Hair follicular keratinocyte (primary cell): ENCODE data around the gene SMPD1. TPM values are rescaled to one million over a fixed set of nuclear protein-coding genes. Genes with fewer than 3 reads are reported as not detected.

ENCODE experiments used
- total RNA-seq: library from RNA; depleted of rRNA; stranded (reverse); fragments of >200 nt; gene quantifications from 2 replicates; pipeline ENCODE4 v1.2.3, GENCODE V29; 2015

The SMPD1 gene
- total RNA-seq, result 11.2 and 13.5 TPM in 2 replicates

DNA sequence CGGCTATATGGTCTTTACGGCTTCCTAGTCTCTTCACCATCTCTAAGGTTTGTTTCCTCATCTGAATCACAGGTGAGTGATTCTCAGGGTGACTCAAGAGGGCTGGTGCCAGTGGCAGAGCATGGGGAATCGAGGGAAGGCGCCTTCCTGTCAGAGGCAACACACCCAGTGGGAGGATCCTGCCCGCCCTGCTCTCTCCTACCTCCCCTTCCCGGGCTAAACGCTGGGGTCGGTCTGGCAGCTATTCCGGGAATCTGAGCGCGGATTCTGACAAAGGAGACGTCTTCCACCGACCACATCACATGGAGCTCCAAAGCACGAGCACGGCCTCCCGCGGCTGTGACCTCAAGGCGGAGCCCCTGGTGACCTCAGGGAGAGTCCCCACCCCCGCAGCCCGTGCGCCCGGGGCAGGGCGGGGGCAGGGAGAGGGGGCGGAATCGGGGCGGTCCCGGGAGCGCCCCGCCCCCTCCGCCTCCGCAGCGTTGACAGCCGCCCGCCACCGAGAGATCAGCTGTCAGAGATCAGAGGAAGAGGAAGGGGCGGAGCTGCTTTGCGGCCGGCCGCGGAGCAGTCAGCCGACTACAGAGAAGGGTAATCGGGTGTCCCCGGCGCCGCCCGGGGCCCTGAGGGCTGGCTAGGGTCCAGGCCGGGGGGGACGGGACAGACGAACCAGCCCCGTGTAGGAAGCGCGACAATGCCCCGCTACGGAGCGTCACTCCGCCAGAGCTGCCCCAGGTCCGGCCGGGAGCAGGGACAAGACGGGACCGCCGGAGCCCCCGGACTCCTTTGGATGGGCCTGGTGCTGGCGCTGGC is at the start of gene SMPD1:
TSS of gene SMPD1 (plus strand) at position 570 of the 813 bp plus-strand sequence. CDS start at position 695, 125 bp downstream.

DNA sequence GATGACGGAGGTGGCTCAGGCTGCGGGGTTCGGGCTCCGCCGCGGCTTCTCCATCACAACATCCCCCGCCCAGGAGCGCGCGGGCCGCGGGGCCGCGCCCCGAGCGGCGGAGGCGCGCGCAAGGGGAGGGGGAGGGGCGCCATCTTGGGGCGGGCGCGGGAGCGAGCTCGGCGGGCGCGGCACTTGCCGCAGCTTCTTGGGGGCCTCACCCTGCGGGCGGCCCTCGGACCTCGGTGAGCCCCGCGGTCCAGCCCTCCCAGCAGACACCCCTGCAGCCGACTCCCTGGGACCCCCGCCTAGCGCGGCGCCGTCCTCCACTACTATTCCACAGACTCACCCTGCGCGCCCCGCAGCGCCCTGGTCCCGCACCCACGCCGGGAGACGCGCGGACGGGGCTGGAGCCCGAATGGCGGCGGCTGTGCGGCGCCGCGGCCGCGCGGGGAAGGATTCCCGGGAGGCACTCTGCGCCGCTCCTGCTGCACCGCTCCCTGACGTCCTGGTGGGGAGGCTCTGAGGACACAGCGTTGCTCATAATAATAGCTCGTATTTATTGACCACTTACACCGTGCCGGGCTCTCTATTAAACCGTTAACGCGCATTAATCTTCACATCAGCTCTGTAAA is 28.8 kb downstream of the SMPD1 start, which contains the start of gene APBB1:
TSS of gene APBB1 (minus strand) at position 86 of the 623 bp plus-strand sequence. CDS start 7,747 bp downstream, outside the sequence.

DNA sequence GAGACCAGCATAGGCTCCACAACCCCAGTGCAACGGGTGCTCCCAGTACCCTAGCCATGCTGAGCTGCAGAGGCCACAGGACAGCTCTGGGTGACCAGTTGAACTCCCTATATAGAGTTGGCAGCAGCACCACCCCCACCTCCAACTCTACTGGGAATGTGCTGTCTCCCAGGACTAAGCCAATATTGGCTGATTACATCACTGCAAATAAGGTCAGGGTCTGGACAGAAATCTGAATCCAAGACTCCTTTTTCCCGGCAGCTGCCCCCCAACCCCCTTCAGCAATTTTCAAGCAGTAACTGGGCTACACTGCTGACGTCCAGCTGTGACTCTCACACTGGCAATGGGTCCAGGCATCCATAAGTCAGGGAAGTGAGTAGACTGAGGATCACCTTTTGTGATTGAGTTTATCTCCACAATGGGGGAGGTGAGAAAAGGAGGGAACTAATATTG is 50.7 kb downstream of the SMPD1 start, which contains the start of gene HPX:
TSS of gene HPX (minus strand) at position 82 of the 453 bp plus-strand sequence. CDS start at position 58, 24 bp downstream.

Other genes starting within 250 kb of the SMPD1 start
- gene OR52B2, start 220.1 kb upstream of the SMPD1 start, total RNA-seq, result not detected in 2 replicates
- gene OR52W1, start 191.2 kb upstream of the SMPD1 start, total RNA-seq, result not detected in 2 replicates
- gene C11orf42, start 184.9 kb upstream of the SMPD1 start, total RNA-seq, result not detected in 2 replicates
- gene FHIP1B, start 155.8 kb upstream of the SMPD1 start, total RNA-seq, result 14.5 and 20.5 TPM in 2 replicates
- 0.16 TPM in 1 of 2 replicates, not detected in the other for gene CNGA4, start 151.4 kb upstream of the SMPD1 start, total RNA-seq
- not detected in 2 replicates for gene CCKBR, start 130.6 kb upstream of the SMPD1 start, total RNA-seq
- gene CAVIN3, start 70.0 kb upstream of the SMPD1 start, total RNA-seq, result 395 and 493 TPM in 2 replicates
- gene APBB1, start 28.6 kb downstream of the SMPD1 start, total RNA-seq, result 9.8 and 10.7 TPM in 2 replicates
- gene HPX, start 50.5 kb downstream of the SMPD1 start, total RNA-seq, result 0.31 TPM in 1 of 2 replicates, not detected in the other
- 8.7 and 12.5 TPM in 2 replicates for gene TRIM3, start 83.5 kb downstream of the SMPD1 start, total RNA-seq
- 45.6 and 64.7 TPM in 2 replicates for gene ARFIP2, start 90.9 kb downstream of the SMPD1 start, total RNA-seq
- gene TIMM10B, start 91.0 kb downstream of the SMPD1 start, total RNA-seq, result 36.5 and 40.2 TPM in 2 replicates
- gene DNHD1, start 106.8 kb downstream of the SMPD1 start, total RNA-seq, result 1.0 and 2.4 TPM in 2 replicates
- gene RRP8, start 213.1 kb downstream of the SMPD1 start, total RNA-seq, result 14.4 and 16.6 TPM in 2 replicates
- 85.4 and 121 TPM in 2 replicates for gene ILK, start 213.3 kb downstream of the SMPD1 start, total RNA-seq
- gene TAF10, start 221.7 kb downstream of the SMPD1 start, total RNA-seq, result 86.1 and 117 TPM in 2 replicates
- 20.5 and 21.9 TPM in 2 replicates for gene TPP1, start 228.9 kb downstream of the SMPD1 start, total RNA-seq